H1 (cell line): ENCODE data around the gene DPM3. TPM values are rescaled to one million over a fixed set of nuclear protein-coding genes. Genes with fewer than 3 reads are reported as not detected.

Experiments used
- ASH2L ChIP-seq: fragments of 200-600, 300-600 bp; sonication (generic); IDR thresholded peaks from one replicate; pipeline ENCODE4 v1.7.1; 2017; ENCODE audit warnings: low read length
- CHD7 ChIP-seq: fragments of 300-600 bp; sonication (generic); IDR thresholded peaks from 2 replicates; pipeline ENCODE4 v1.7.1; 2012; ENCODE audit warnings: low read length, moderate library complexity, mild to moderate bottlenecking, inconsistent platforms; ENCODE audit not compliant: insufficient replicate concordance
- EP300 ChIP-seq, 2 experiments: IDR thresholded peaks; 1 replicate in 1 of 2; 2 replicates in 1 of 2; pipeline ENCODE4 v1.6.1; 2011 to 2012; ENCODE audit warnings: low read depth in 2 of 2, low read length in 2 of 2, mild to moderate bottlenecking in 2 of 2, borderline replicate concordance in 1 of 2, inconsistent platforms in 1 of 2, moderate library complexity in 1 of 2
- JUN ChIP-seq: IDR thresholded peaks from 2 replicates; pipeline ENCODE4 v1.6.1; 2011; ENCODE audit warnings: low read depth, mild to moderate bottlenecking, improper control_type of control experiment, low read length
- KDM5A ChIP-seq: fragments of 200-600 bp; IDR thresholded peaks from 2 replicates; pipeline ENCODE4 v1.7.1; 2012; ENCODE audit warnings: mild to moderate bottlenecking, low read length, inconsistent platforms, mixed read lengths
- RAD21 ChIP-seq, 2 experiments: IDR thresholded peaks in 1 of 2; conservative IDR thresholded peaks in 1 of 2; 2 replicates each; pipeline ENCODE4 v1.6.1; 2011; ENCODE audit warnings: low read depth in 2 of 2, low read length in 2 of 2, improper control_type of control experiment in 1 of 2, inconsistent platforms in 1 of 2, mild to moderate bottlenecking in 1 of 2, moderate library complexity in 1 of 2
- RXRA ChIP-seq: IDR thresholded peaks from 2 replicates; pipeline ENCODE4 v1.6.1; 2011; ENCODE audit warnings: low read depth, mild to moderate bottlenecking, low read length, moderate library complexity; ENCODE audit not compliant: insufficient read depth
- SAP30 ChIP-seq: fragments of 300-600 bp; sonication (generic); IDR thresholded peaks from 2 replicates; pipeline ENCODE4 v1.7.1; 2012; ENCODE audit warnings: low read length, moderate library complexity, mild to moderate bottlenecking, inconsistent platforms; ENCODE audit not compliant: insufficient read depth, insufficient replicate concordance
- TCF12 ChIP-seq: IDR thresholded peaks from 2 replicates; pipeline ENCODE4 v1.6.1; 2011; ENCODE audit warnings: low read depth, mild to moderate bottlenecking, low read length
- polyA plus RNA-seq, 7 experiments: library from polyadenylated mRNA; depleted of rRNA in 3 of 7; stranded (reverse) in 5 of 7; unstranded in 2 of 7; fragments of >200 nt in 5 of 7; fragments of 200-250 nt in 2 of 7; gene quantifications; 1 replicate in 5 of 7; 2 replicates in 1 of 7; 4 replicates in 1 of 7; pipeline versions ENCODE4 v1.2.1 to v1.2.3, GENCODE V29; 2011 to 2013; ENCODE audit warnings: missing spikeins in 2 of 7, mixed read lengths in 2 of 7
- total RNA-seq: library from RNA; stranded (reverse); fragmentation: NEBNext Ultra II Directional; extraction: Animal tissue kit (Norgen Biotek cat#: 25700); gene quantifications from 2 replicates; pipeline ENCODE4 v1.2.1, GENCODE V29; 2021

Gene DPM3
- total and polyA plus RNA-seq, 2 of the 8 experiments (the other 6 are each of a cell fraction or from before 2014, with no cell fraction given) = 44.8 to 227 TPM

DNA sequence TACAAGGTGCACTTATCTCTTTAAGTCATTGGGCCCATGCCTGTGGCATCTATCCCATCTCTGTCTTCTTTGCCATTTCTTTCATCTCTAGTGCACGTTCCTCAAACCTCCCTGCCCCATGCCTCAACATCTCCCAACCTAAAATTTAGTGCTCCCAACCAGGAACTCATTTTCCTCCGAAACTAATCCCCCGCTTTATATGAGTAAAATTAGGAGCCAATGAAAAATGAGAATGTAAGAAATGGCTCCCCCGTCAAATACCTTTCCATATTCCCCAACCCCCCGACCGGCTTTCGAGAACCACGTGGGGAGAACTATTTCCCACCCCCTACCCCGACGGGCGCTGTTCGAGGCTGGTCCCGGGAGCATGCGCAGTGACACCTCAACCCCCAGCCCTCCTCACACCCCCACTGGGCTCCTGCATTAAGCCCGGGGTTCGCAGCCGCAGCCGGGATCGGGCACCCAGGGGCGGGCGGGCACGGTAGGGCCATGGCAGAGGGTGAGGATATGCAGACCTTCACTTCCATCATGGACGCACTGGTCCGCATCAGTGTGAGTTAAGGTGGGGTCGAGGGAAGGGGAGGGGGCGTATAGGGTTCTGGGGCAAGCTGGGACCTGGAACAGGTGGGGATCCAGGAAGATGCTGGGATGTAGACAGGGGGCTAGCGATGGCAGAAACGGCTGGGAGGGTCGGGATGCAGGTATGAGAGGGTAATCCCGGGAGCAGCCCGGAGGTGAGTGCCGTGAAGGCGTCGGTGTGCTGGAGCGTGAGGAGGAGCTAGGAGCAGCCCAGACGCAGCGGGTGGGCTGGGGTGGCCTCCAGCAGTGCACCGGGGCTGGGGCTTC lies 33.4 kb upstream of the DPM3 start, which contains the start of gene TRIM46 (continued):
- TF ChIP-seq CHD7 (no peak), SAP30 (no peak), TCF12 (no peak), KDM5A (no peak), RAD21 (IDR thresholded peaks at IDR 0.05 in 1 of 2, conservative IDR thresholded peaks at IDR 0.05 in 1 of 2; ENCODE audit: low read depth in 2 of 2, low read length in 2 of 2) (no peak), EP300 (IDR thresholded peaks at IDR 0.05; ENCODE audit: borderline replicate concordance in 1 of 2, low read depth in 2 of 2, low read length in 2 of 2) (no peak), RXRA (no peak), ASH2L (peak; percentile 13), JUN (no peak)
